Activated CD4-positive, alpha-beta T cell treated with anti-CD3 and anti-CD28 coated beads, Interleukin-2, amount 50 U/mL, for 1 hour (primary cell): ENCODE results near the gene HTR3C.
"Not testable (repeated sequence)": the region's sequence is repeated elsewhere in the genome, so short reads cannot be mapped to it uniquely, and the experiment has no call there.

ENCODE experiments used
- DNase-seq: peaks from one replicate; pipeline ENCODE4 v3.0.0-alpha.2; 2020

HTR3C gene

DNA sequence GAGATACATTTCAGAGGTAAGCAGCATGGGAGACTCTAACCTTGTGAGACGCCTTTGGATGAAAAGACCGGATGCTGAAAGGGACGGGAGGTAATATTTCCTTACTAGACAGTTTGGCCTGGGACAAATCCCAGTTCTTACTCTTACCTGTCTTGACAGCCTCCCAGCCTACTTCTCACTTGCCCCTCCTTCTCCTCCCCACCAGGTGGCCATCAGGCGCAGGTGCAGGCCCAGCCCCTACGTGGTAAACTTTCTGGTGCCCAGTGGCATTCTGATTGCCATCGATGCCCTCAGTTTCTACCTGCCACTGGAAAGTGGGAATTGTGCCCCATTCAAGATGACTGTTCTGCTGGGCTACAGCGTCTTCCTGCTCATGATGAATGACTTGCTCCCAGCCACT lies 15.0 kb upstream of the HTR3C start:
- no peak for DNase-seq

DNA sequence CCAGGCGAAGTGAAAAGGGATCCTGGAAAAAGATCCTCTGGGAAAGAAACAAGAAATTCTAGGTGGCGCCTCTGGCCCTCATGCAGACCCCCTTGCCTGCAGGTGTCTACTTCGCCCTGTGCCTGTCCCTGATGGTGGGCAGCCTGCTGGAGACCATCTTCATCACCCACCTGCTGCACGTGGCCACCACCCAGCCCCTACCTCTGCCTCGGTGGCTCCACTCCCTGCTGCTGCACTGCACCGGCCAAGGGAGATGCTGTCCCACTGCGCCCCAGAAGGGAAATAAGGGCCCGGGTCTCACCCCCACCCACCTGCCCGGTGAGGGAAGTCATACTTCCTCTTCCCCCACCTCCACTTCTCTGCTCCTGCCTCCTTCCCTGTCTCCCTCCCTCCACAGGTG lies 14.5 kb upstream of the HTR3C start:
- DNase-seq = not testable (repeated sequence)

- DNase-seq = no peak
Measured at GRCh38 chr3:184039414-184039813, 13.4 kb upstream of the HTR3C start.

DNA sequence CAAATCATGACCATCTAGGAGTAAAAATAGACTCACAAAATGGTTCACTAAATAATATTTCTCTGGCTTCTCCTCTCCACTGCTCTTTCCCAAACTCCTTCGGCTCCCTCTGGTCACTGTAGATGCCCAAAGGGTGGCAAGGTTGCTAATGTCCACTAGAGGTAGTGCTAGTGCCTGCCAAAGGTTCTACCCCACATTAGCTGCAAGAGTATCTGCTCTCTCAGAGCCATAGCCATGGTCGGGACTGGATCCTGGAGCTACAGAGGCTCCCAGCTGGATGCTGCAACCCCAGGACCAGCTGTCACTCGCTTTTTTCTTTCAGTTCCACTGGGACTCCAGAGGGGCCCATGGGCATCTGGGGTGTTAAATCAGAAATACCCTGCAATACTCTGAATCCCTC lies 12.8 kb upstream of the HTR3C start:
- DNase-seq = no peak

DNA sequence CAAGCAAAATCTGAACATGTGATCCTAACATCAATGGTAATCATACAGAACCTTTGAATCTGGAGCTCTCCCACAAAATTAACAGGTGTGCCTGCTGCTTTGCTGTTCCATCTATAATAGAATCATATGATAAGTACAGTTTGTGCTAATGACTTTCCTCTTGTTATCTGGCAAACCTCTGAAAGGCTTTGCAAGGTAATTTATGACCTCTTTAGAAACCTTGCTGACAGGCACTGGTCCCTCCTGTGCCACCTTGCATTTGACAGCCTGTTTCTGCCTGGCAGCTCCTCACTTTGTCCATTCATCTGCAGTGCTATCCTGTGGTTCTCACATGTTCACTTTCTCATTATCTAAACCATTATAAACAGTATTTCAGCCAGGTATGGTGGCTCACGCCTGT lies 10.2 kb upstream of the HTR3C start:
- DNase-seq = no peak

DNA sequence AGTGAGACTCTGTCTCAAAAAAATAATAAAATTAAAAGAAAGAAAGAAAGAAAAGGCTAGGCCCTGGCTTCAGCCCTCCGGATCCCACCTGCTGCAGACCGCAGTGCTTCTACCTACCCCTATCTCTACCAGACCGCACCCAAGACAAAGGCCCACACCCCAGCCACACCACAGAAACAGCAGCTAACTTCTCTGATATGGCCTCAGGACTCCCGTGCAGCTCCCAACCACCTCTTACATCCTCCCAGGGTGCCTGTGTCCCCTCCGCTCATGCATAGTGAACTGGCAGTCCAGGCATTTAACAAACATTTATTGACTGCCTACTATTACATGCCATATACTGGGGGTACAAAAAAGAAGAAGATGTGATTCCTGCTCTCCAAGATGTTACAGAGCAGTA lies 6.9 kb upstream of the HTR3C start:
- no peak for DNase-seq

DNA sequence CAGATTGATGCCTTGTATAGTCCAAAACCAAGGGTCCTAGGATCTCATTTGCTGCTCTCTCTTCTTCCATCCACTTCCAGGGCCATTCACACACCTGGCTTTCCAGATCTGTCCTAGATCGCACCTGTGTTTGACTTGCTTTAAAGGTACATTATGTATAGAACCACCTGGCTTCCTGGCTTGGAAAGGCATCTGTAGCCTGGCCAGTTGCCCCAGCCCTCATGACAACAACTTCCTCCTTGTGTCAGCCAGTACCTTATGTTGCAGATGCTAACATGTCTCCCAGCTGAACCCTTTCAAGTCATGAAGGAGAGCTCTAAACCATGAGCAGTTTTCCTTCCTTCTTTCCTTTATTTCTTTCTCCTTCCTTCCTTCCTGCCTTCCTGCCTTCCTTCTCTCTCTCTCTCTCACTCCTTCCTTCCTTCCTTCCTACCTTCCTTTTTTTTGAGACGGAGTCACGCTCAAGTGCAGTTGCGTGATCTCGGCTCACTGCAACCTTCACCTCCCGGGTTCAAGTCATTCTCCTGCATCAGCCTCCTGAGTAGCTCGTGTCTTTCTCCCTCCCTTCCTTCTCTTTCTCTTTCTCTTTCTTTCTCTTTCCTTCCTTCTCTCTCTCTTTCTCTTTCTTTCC lies 2.5 kb upstream of the HTR3C start:
- DNase-seq = no peak

DNA sequence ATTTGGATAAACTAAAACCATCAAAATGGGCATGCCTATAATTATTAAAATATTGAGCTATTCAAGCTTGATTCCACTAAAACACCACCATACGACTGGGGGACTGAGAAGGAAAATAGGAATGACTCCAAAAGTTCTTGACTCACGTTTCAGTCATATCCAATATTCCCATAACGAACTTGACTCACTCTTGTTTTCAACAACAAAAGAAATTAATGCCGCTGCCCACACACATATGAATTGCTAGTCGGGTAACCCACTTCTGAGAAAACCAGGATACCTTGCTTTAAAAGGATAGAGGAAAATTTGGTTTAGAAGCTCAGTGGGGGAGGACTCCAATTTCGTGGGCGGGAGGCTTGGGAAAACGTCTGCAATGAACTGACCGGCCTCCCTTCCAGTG lies 5.2 kb downstream of the HTR3C start:
- no peak for DNase-seq

- DNase-seq = no peak
Measured at GRCh38 chr3:184059424-184059823, 6.6 kb downstream of the HTR3C start.

GRCh38 chr3:184062637-184063036 lies 9.8 kb downstream of the HTR3C start:
- DNase-seq = no peak

GRCh38 chr3:184066211-184066610 lies 13.4 kb downstream of the HTR3C start:
- DNase-seq = no peak

DNA sequence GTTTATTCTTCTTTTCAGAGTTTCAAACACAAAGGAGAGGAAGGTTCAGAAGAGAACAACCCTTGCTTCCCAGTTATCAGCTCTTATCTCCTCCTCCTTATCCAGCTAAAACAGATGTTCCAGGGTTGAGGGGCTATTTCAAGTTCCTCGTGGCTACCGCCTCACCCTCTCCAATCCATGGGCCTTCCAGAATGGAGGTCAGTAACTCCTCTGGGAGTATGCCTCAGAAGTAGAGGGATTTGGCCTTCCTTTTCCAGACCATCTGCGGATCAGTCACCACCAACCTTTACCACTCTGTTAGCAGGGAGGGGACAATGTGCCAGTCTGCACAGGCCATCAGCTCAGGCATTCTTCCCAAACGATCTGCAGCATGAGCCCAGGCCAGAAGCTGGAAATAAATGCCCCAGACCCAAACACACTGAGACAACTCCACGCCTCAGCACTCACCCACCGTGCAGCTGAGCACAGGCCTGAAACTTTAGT lies 14.8 kb downstream of the HTR3C start:
- no peak for DNase-seq

DNA sequence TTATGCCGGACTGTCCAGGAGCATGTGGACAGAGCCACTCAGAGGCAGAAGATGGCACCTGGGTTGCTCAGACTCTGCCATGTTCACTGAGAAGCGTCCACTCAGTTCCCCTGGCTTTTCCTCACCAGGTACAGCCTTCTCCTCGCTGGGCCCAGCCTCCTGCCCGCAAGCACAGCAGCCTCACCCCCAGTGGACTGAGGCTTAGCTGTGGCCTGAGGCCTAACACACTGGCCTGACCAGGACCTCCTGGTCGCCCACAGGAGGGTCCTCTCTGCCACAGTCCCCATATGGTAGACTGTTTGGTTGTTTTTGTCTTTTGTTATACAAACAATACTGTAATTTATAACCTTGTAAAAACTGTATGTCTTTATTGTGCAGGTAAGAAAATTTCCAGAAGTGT lies 15.5 kb downstream of the HTR3C start:
- DNase-seq = no peak

- not testable (repeated sequence) for DNase-seq
Measured at GRCh38 chr3:184071142-184071541, 18.3 kb downstream of the HTR3C start.

GRCh38 chr3:184073621-184074020 lies 20.8 kb downstream of the HTR3C start:
- no peak for DNase-seq

- no peak for DNase-seq
Measured at GRCh38 chr3:184075901-184076300, 23.1 kb downstream of the HTR3C start.

DNA sequence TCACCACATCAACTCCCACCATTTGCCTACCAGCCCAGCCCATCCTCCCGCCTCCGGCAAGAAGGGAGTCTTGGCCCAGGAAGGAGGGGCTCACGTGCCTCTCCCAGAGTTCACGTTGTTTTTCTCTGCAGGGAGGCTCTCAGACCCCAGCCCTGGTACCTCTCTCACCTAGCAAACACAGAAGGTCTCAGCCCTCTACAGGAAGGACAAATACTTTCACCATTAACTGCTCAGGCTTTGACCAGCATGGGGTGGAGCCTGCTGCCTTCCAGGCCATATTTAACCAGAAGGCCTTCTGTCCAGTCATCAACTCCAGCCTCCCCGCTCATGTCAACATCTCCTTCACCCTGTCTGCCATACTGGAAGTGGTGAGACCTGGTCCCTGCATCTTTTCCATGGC lies 25.0 kb downstream of the HTR3C start:
- DNase-seq = no peak

DNA sequence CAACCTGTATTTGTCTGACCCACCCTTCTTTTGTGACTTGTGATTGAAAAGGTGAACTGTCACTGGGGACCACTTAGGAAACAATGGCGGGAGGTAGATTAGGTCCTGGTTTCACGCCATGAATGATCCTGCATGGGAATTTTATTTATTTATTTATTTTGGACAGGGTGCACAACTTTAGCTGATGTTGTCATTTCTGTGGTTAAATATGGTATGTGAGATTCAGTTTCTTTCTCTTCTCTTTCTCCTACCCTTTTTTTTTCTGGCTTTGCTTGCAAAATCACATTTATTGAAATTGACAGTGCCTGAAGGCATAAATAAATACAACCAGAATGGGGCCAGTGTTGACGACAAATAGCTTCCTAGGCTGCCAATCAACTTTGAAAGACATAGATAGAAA lies 26.0 kb downstream of the HTR3C start:
- no peak for DNase-seq

DNA sequence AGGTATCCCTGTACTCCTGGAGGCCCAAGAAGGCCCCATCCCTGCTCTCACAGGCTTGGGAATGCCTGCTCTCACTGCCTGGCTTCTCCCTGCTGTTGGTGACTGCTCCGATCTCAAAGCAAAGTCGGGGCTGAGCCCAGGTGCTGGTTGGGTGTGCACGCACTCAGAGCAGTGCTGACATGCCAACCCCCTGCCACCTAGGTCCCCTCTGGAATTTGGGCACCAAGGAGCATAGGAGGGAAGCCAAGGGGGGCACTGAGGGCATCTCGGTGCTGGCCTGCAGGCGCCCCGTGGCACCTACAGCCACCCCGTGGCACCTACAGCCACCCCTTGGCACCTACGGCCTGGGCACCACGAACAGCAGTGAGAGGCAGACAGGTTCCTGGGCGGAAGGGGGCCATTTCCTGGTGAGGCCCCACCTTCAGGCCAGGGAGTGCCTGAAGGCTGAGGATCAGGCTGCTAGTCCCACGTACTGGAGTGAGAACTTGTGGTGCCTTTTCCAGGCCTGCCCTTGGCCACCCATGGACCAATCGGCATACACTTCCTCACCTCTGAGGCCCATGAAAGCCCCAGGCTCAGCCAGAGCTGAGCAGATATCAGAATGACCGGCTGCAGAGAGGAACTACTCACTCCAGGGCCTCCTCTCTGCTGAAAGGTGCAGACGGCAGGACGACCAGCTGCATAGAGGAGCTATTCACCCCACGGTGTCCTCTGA lies 28.4 kb downstream of the HTR3C start:
- no peak for DNase-seq

DNA sequence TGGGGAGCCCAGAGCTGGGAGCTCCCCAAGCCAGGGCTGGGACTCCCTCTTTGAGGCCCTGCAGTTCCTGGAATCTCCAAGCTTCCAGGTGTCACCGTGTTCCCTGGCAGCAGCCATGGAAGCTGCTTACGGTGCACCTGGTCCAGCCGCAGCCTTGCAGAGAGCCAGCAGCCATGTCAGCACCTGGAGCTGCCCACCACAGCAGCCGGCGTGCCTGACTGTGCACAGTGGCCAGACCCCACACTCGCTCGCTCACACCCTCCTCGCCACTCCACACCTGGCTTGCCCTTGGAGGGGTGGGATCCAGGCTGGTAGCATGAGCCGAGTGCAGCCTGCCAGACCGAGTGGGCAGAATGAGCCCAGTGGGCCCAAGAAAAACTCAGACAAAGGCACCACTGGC lies 29.2 kb downstream of the HTR3C start:
- no peak for DNase-seq

GRCh38 chr3:184082465-184082864 lies 29.6 kb downstream of the HTR3C start:
- no peak for DNase-seq

DNA sequence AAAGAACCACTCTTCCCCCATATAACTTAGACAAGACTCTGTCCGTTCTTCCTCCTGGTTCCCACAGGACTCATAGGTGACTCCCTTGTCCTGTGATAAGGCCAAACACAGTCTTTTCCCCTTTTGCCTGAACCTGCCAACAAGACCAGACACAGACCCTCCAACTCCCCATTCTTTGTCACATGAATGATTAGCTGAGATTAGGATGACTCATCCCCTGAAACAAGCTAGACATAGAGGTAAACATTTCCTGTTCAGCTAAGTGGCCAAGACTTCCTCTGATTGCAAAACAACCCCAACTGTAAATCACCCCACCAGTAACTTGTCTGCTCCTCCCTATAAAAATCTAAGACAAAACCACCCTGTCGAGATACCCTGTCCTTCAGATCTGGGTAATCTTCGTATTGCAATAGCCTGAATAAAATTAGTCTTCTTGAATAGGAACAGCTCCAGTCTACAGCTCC lies 32.6 kb downstream of the HTR3C start:
- DNase-seq = no peak

DNA sequence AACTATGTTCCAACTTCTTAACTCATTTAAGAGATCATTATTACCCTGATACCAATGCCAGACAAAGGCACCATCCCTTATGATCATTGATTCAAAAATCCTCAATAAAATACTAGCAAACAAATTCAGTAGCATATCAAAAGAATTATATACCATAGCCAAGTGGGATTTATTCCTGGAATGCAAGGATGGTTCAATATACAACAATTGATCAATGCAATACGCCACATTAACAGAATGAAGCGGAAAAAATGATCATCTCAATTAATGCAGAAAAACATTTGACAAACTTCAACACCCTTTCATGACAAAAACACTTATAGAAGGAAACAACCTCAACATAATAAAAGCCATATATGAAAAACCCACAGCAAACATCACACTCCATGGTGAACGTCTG lies 39.4 kb downstream of the HTR3C start:
- no peak for DNase-seq

DNA sequence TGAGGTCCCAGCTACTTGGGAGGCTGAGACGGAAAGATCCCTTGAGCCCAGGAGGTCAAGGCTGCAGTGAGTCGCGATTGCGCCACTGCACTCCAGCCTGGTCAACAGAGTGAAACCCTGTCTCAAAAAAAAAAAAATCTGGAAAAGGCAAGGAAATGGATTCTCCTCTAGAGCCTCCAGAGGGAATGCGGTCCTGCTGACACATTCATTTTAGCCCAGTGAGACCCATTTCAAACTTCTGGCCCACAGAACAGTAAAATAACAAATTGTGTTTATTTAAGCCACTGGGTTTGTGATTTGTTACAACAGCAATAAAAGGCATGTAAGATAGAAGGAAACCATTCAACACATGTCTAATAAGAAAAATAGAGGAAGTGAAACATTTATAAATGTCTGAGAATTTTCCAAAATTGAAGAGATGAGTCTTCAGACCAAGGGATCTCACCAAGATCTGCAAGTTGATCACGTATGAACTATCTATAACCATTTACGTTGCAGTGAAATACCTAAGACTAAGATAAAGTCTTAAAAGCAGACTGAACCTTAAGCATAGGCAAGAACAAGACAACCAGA lies 44.0 kb downstream of the HTR3C start, which contains the start of gene HTR3E:
TSS of gene HTR3E (plus strand) at position 254 of the 573 bp plus-strand sequence. CDS start 466 bp downstream, outside the sequence.
- DNase-seq = no peak
